K562 (cell line): ENCODE measurements around the gene PCBP2. TPM values are rescaled to one million over a fixed set of nuclear protein-coding genes. Genes with fewer than 3 reads are reported as not detected.

Source experiments
- AFF1 ChIP-seq, 2 experiments: fragments of 450-650 bp; IDR thresholded peaks; 2 replicates each; pipeline ENCODE4 v1.6.1; 2018; ENCODE audit warnings: mild to moderate bottlenecking in 2 of 2, low read depth in 1 of 2; ENCODE audit not compliant: partially characterized antibody in 2 of 2
- BMI1 ChIP-seq: fragments of 150-350 bp; IDR thresholded peaks from 2 replicates; pipeline ENCODE4 v1.6.1; 2014; ENCODE audit warnings: low read length
- CBFA2T2 ChIP-seq: fragments of 450-650 bp; conservative IDR thresholded peaks from 2 replicates; pipeline ENCODE4 v1.6.1; 2017; ENCODE audit warnings: mild to moderate bottlenecking
- EGR1 ChIP-seq: fragments of 450-650 bp; conservative IDR thresholded peaks from 2 replicates; pipeline ENCODE4 v1.6.1; 2017; ENCODE audit warnings: mild to moderate bottlenecking
- HDAC8 ChIP-seq: fragments of 450-650 bp; IDR thresholded peaks from 2 replicates; pipeline ENCODE4 v1.6.1; 2016; ENCODE audit warnings: mild to moderate bottlenecking, missing genetic modification characterization, moderate library complexity, missing compliant biosample characterization
- JUND ChIP-seq, 2 experiments: IDR thresholded peaks; 2 replicates in 1 of 2; 3 replicates in 1 of 2; pipeline ENCODE4 v1.6.1; 2011; ENCODE audit warnings: borderline replicate concordance in 2 of 2, low read depth in 2 of 2, low read length in 2 of 2, improper control_type of control experiment in 1 of 2, missing biosample characterization in 1 of 2, missing genetic modification characterization in 1 of 2, missing genetic modification reagents in 1 of 2
- KLF16 ChIP-seq: IDR thresholded peaks from 2 replicates; pipeline ENCODE4 v1.6.1; 2016; ENCODE audit warnings: antibody characterized with exemption
- MLX ChIP-seq, 2 experiments: fragments of 450-650 bp in 1 of 2; sonication (generic) in 1 of 2; formaldehyde crosslinking; conservative IDR thresholded peaks; 2 replicates each; pipeline versions ENCODE4 v1.4.0 to v1.8.1; 2020 to 2022; ENCODE audit warnings: mild to moderate bottlenecking in 1 of 2, missing genetic modification reagents in 1 of 2
- MYNN ChIP-seq, 2 experiments: sonication (generic); formaldehyde crosslinking in 1 of 2; IDR thresholded peaks; 2 replicates each; pipeline versions ENCODE4 v1.5.0 to v1.6.1; 2016 to 2020; ENCODE audit warnings: antibody characterized with exemption in 1 of 2, missing genetic modification reagents in 1 of 2
- NCOA1 ChIP-seq: fragments of 450-650 bp; IDR thresholded peaks from 2 replicates; pipeline ENCODE4 v1.6.1; 2016; ENCODE audit warnings: low read depth
- NELFE ChIP-seq: IDR thresholded peaks from 2 replicates; pipeline ENCODE4 v1.6.1; 2011; ENCODE audit warnings: mild to moderate bottlenecking; ENCODE audit not compliant: insufficient read depth, insufficient read length
- PKNOX1 ChIP-seq: fragments of 450-650 bp; IDR thresholded peaks from 2 replicates; pipeline ENCODE4 v1.6.1; 2016
- PREB ChIP-seq: sonication (generic); formaldehyde crosslinking; IDR thresholded peaks from 2 replicates; pipeline ENCODE4 v1.8.1; 2023; ENCODE audit warnings: mild to moderate bottlenecking, missing genetic modification reagents
- RAD21 ChIP-seq, 2 experiments: fragments of 250-450 bp in 1 of 2; fragments of 450-650 bp in 1 of 2; sonication (Bioruptor Pico) in 1 of 2; formaldehyde crosslinking in 1 of 2; IDR thresholded peaks in 1 of 2; conservative IDR thresholded peaks in 1 of 2; 2 replicates each; pipeline versions ENCODE4 v1.4.0 to v1.8.0; 2020 to 2022; ENCODE audit warnings: mild to moderate bottlenecking in 2 of 2, moderate library complexity in 1 of 2
- ZBTB43 ChIP-seq: sonication (generic); formaldehyde crosslinking; IDR thresholded peaks from 2 replicates; pipeline ENCODE4 v1.8.0; 2023; ENCODE audit warnings: mild to moderate bottlenecking, missing genetic modification reagents
- ZC3H11A ChIP-seq: IDR thresholded peaks from 2 replicates; pipeline ENCODE4 v1.6.1; 2012; ENCODE audit warnings: low read depth, low read length, improper control_type of control experiment
- ZNF184 ChIP-seq: sonication (generic); formaldehyde crosslinking; IDR thresholded peaks from 2 replicates; pipeline ENCODE4 v1.5.0; 2020; ENCODE audit warnings: missing genetic modification reagents
- ZNF668 ChIP-seq: fragments of 250-450 bp; sonication (Bioruptor Pico); IDR thresholded peaks from 2 replicates; pipeline ENCODE4 v1.8.0; 2022; ENCODE audit warnings: mild to moderate bottlenecking, inconsistent platforms
- polyA plus RNA-seq, 8 experiments: library from polyadenylated mRNA; depleted of rRNA in 4 of 8; stranded (reverse) in 5 of 8; unstranded in 3 of 8; fragments of >200 nt; fragmentation: Nextera tagmentation in 2 of 8; fragmentation: Illumina TruSeq in 1 of 8; extraction: Ambion mirVana in 2 of 8; extraction: Trizol in 1 of 8; gene quantifications; 2 replicates each; pipeline versions ENCODE4 v1.2.1 to v1.2.3, GENCODE V29; 2011 to 2014; ENCODE audit warnings: inconsistent platforms in 1 of 8, missing spikeins in 1 of 8
- total RNA-seq, 7 experiments: library from RNA; depleted of rRNA in 6 of 7; stranded (reverse); fragments of >200 nt in 6 of 7; fragmentation: Illumina TruSeq in 2 of 7; extraction: Trizol in 2 of 7; gene quantifications; 2 replicates each; pipeline versions ENCODE4 v1.2.1 to v1.2.3, GENCODE V29; 2011 to 2021; ENCODE audit warnings: low replicate concordance in 1 of 7

PCBP2 gene
- total and polyA plus RNA-seq, 9 of the 15 experiments (the other 6 are each of a cell fraction or from before 2014, with no cell fraction given) = 137 to 831 (median 328) TPM

GRCh38 chr12:53441040-53441833 is 10.7 kb upstream of the PCBP2 start, which contains the start of gene PRR13 (continued):
- peak in 1 of 2 experiments; percentile 75 for TF ChIP-seq AFF1 (IDR thresholded peaks at IDR 0.05; ENCODE audit: low read depth in 1 of 2, partially characterized antibody in 2 of 2)
- TF ChIP-seq JUND (IDR thresholded peaks at IDR 0.05; ENCODE audit: borderline replicate concordance, low read depth, low read length) = 0 out of 2 replicates have a peak, but pooled peaks have one; percentile 2
- TF ChIP-seq JUND (tag; IDR thresholded peaks at IDR 0.05; ENCODE audit: borderline replicate concordance, low read depth, low read length) = peak; percentile 64; the same call in 1 of the 3 replicates
- no peak for TF ChIP-seq BMI1
- TF ChIP-seq ZNF184 (CRISPR knock-in tag) = no peak
- TF ChIP-seq NCOA1 = no peak
- TF ChIP-seq PKNOX1 = peak; percentile 99
- no peak for TF ChIP-seq NELFE
- TF ChIP-seq PREB = no peak
- TF ChIP-seq KLF16 = no peak
- no peak for TF ChIP-seq RAD21 (CRISPR knock-in tag; conservative IDR thresholded peaks at IDR 0.05 in 1 of 2, IDR thresholded peaks at IDR 0.05 in 1 of 2)
- no peak for TF ChIP-seq EGR1
- TF ChIP-seq CBFA2T2 = no peak
- TF ChIP-seq MLX (CRISPR knock-in tag; conservative IDR thresholded peaks at IDR 0.05) = no peak
- no peak for TF ChIP-seq ZBTB43
- no peak for TF ChIP-seq ZC3H11A
- TF ChIP-seq MYNN (IDR thresholded peaks at IDR 0.05) = no peak
- no peak for TF ChIP-seq MYNN (CRISPR knock-in tag; IDR thresholded peaks at IDR 0.05)
- 0 out of 2 replicates have a peak, but pooled peaks have one; percentile 55 for TF ChIP-seq HDAC8 (tag)
- TF ChIP-seq ZNF668 (CRISPR knock-in tag) = no peak
